NCI-H146 (cell line): ENCODE results near the gene NAB2.

Experiments used
- DNase-seq: peaks from one replicate; lab custom pipeline; 2025; lab: John Stamatoyannopoulos, UW

NAB2 gene

GRCh38 chr12:57131896-57132744 is 43.2 kb downstream of the NAB2 start:
- no peak for DNase-seq

- DNase-seq: no peak
These were observed 44.2 kb downstream of the NAB2 start for GRCh38 chr12:57133013-57133569.

- DNase-seq: no peak
These were observed 45.0 kb downstream of the NAB2 start for GRCh38 chr12:57133916-57134315.

GRCh38 chr12:57134949-57135348 is 46.0 kb downstream of the NAB2 start:
- no peak for DNase-seq

- no peak for DNase-seq
These were observed 46.8 kb downstream of the NAB2 start for GRCh38 chr12:57135527-57136326.

- no peak for DNase-seq
These were observed 49.8 kb downstream of the NAB2 start for GRCh38 chr12:57138526-57139272.

GRCh38 chr12:57139796-57140649 is 51.1 kb downstream of the NAB2 start:
- DNase-seq: no peak

GRCh38 chr12:57141249-57141648 is 52.3 kb downstream of the NAB2 start:
- no peak for DNase-seq

- no peak for DNase-seq
These were observed 53.2 kb downstream of the NAB2 start for GRCh38 chr12:57142121-57142520.

- DNase-seq: no peak
These were observed 53.8 kb downstream of the NAB2 start for GRCh38 chr12:57142727-57143126.

GRCh38 chr12:57143454-57143853 is 54.5 kb downstream of the NAB2 start:
- no peak for DNase-seq
